SU-DHL-6 (cell line): Measurements from ENCODE around the gene YIF1A.

Experiments used
- H2AFZ ChIP-seq: fragments of 200-600 bp; sonication (generic); 2 replicates; pipeline ENCODE4 v1.6.1; 2014; ENCODE audit warnings: low read depth, mild to moderate bottlenecking, moderate library complexity, mixed read lengths, antibody characterized with exemption, low read length; ENCODE audit not compliant: severe bottlenecking
- H3F3A ChIP-seq: fragments of 200-600 bp; shearing (Covaris generic); 2 replicates; pipeline ENCODE4 v1.6.0; 2016; ENCODE audit warnings: antibody characterized with exemption, mild to moderate bottlenecking; ENCODE audit not compliant: insufficient read depth
- H3K27ac ChIP-seq: fragments of 200-600 bp; sonication (generic); 2 replicates; pipeline ENCODE4 v1.5.1; 2016; ENCODE audit warnings: low read depth, mild to moderate bottlenecking, low read length, moderate library complexity, mixed read lengths
- H3K27me3 ChIP-seq: fragments of 200-600 bp; sonication (generic), shearing (Covaris generic); 2 replicates; pipeline ENCODE4 v1.6.0; 2014; ENCODE audit warnings: mild to moderate bottlenecking, low read length
- H3K36me3 ChIP-seq: fragments of 200-600 bp; sonication (generic); 2 replicates; pipeline ENCODE4 v1.6.1; 2014; ENCODE audit warnings: mild to moderate bottlenecking, low read length, mixed read lengths
- H3K4me2 ChIP-seq: fragments of 300-600, 200-600 bp; shearing (Covaris generic), sonication (generic); 2 replicates; pipeline ENCODE4 v1.6.0; 2014; ENCODE audit warnings: low read length, low read depth, mild to moderate bottlenecking; ENCODE audit not compliant: poor library complexity, severe bottlenecking
- H3K4me3 ChIP-seq: fragments of 200-600 bp; sonication (generic); 2 replicates; pipeline ENCODE4 v1.5.1; 2014; ENCODE audit warnings: antibody characterized with exemption, low read length, mild to moderate bottlenecking, mixed read lengths; ENCODE audit not compliant: insufficient read depth, poor library complexity, severe bottlenecking
- H3K79me2 ChIP-seq: fragments of 200-600 bp; sonication (generic); 2 replicates; pipeline ENCODE4 v1.6.1; 2014; ENCODE audit warnings: mild to moderate bottlenecking, low read length, moderate library complexity; ENCODE audit not compliant: insufficient read depth
- H3K9ac ChIP-seq: fragments of 200-600 bp; sonication (generic); 2 replicates; pipeline ENCODE4 v1.7.0; 2014; ENCODE audit warnings: mild to moderate bottlenecking, low read length
- H3K9me2 ChIP-seq: fragments of 200-600 bp; sonication (generic); replicated peaks from 2 replicates; pipeline ENCODE4 v1.6.1; 2014; ENCODE audit warnings: low read length; ENCODE audit not compliant: insufficient read depth
- H3K9me3 ChIP-seq: fragments of 200-600 bp; sonication (generic); 2 replicates; pipeline ENCODE4 v1.6.1; 2014; ENCODE audit warnings: low read length, mixed read lengths; ENCODE audit not compliant: insufficient read depth
- H4K20me1 ChIP-seq: fragments of 200-600 bp; sonication (generic); 2 replicates; pipeline ENCODE4 v1.6.1; 2014; ENCODE audit warnings: low read depth, mild to moderate bottlenecking, antibody characterized with exemption, low read length, moderate library complexity, mixed read lengths
- EZH2phosphoT487 ChIP-seq: fragments of 200-600 bp; sonication (generic), shearing (Covaris generic); conservative IDR thresholded peaks from 2 replicates; pipeline ENCODE4 v1.6.1; 2018; ENCODE audit warnings: mild to moderate bottlenecking, antibody characterized with exemption, low read length, moderate library complexity, mixed read lengths
- TF ChIP-seq, protein P1 (sequence below): fragments of 200-600 bp; sonication (generic); IDR thresholded peaks from one replicate; pipeline ENCODE4 v1.5.1; 2017; ENCODE audit warnings: antibody characterized with exemption, mild to moderate bottlenecking, low read length, moderate library complexity; ENCODE audit not compliant: insufficient read depth, poor library complexity, severe bottlenecking

Gene YIF1A

GRCh38 chr11:66330931-66331330 is 42.0 kb upstream of the YIF1A start:
- Histone ChIP-seq H3K27me3 (no peaks in the 10 kb centered on the region), H3K4me2 (no peak overlapping the region), H3K36me3 (no peaks in the 10 kb centered on the region)

GRCh38 chr11:66329165-66329673 is 40.3 kb upstream of the YIF1A start:
- Histone ChIP-seq H3K9me3 (no peaks in the 10 kb centered on the region), H3K9me2 (no peaks in the 10 kb centered on the region), H3K4me3 (no peak overlapping the region), H3K27ac (no peak overlapping the region), H3K36me3 (no peaks in the 10 kb centered on the region), H3K27me3 (no peaks in the 10 kb centered on the region), H3K4me2 (no peak overlapping the region), H2AFZ (no peak overlapping the region), H3F3A (no peaks in the 10 kb centered on the region), H4K20me1 (no peaks in the 10 kb centered on the region), H3K9ac (no peak overlapping the region), H3K79me2 (no peaks in the 10 kb centered on the region)
- TF ChIP-seq, protein P1, sequence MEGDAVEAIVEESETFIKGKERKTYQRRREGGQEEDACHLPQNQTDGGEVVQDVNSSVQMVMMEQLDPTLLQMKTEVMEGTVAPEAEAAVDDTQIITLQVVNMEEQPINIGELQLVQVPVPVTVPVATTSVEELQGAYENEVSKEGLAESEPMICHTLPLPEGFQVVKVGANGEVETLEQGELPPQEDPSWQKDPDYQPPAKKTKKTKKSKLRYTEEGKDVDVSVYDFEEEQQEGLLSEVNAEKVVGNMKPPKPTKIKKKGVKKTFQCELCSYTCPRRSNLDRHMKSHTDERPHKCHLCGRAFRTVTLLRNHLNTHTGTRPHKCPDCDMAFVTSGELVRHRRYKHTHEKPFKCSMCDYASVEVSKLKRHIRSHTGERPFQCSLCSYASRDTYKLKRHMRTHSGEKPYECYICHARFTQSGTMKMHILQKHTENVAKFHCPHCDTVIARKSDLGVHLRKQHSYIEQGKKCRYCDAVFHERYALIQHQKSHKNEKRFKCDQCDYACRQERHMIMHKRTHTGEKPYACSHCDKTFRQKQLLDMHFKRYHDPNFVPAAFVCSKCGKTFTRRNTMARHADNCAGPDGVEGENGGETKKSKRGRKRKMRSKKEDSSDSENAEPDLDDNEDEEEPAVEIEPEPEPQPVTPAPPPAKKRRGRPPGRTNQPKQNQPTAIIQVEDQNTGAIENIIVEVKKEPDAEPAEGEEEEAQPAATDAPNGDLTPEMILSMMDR: no peak
- no peak for TF ChIP-seq EZH2phosphoT487

More at GRCh38 chr11:66330931-66331330, 42.0 kb upstream of the YIF1A start:
- Histone ChIP-seq H3K27ac (no peak overlapping the region), H3K9me2 (no peaks in the 10 kb centered on the region), H4K20me1 (no peaks in the 10 kb centered on the region), H3K9me3 (no peaks in the 10 kb centered on the region), H3K4me3 (no peak overlapping the region), H3K79me2 (no peaks in the 10 kb centered on the region), H3F3A (no peaks in the 10 kb centered on the region), H3K9ac (no peak overlapping the region), H2AFZ (no peak overlapping the region)
- no peak for TF ChIP-seq EZH2phosphoT487
- TF ChIP-seq, protein P1: no peak

DNA sequence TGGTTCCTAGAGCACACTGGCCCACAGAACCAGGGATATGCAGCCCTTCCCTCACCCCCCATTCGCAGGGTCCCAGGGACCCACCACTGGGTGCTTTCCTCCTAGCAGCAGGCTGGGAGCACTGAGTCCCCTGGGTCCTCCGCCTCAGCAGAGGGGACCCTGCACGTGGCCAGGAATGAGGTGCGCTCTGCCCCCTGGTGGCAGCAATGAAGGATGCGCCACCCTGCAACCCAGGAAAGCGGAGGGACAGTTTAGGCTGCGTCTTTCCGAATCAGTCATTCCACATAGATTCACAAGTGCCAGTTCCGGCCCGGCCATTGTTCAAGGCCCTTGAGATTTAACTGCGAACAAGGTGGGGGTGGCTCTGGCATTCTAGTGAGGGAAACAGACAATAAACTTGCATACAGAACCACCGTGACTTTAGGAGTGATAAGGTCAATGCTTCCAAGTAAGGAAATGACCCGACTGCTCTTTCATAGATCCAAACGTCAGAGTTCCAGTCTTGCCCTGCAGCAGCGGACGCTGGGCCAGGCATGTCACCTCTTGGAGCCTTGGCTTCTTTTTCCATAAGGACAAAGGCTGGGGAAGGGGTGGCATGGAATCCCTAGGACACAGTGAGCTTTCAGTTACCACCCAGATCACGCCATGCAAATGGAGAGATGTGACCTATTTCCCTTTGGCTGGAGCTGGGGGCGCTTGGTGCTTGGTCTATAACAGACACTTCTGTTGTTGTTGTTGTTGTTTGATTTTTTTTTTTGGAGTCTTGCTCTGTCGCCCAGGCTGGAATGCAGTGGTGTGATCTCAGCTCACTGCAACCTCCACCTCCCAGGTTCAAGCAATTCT is 39.6 kb upstream of the YIF1A start:
- Histone ChIP-seq H3K27me3 (no peaks in the 10 kb centered on the region), H2AFZ (peak overlapping the region; percentile 31), H3F3A (no peaks in the 10 kb centered on the region), H3K9me3 (no peaks in the 10 kb centered on the region), H4K20me1 (no peaks in the 10 kb centered on the region), H3K27ac (no peak overlapping the region), H3K9ac (no peak overlapping the region), H3K4me3 (no peak overlapping the region), H3K79me2 (no peaks in the 10 kb centered on the region), H3K4me2 (peak overlapping the region; percentile 24), H3K9me2 (no peaks in the 10 kb centered on the region), H3K36me3 (no peaks in the 10 kb centered on the region)
- TF ChIP-seq EZH2phosphoT487: no peak
- TF ChIP-seq, protein P1: peak; percentile 75
